HG03135 (cell line): ENCODE measurements around the gene PGGT1B.
A peak's percentile ranks its signal among the peaks of the same experiment; 100 is the strongest.
"Not testable (repeated sequence)": the region's sequence is repeated elsewhere in the genome, so short reads cannot be mapped to it uniquely, and the experiment has no call there.

Experiments
- ATAC-seq: cut with Tn5 transposase; IDR thresholded peaks from one replicate; pipeline ENCODE4 v1.9.1; 2021; ENCODE audit warnings: mild to moderate bottlenecking, moderate library complexity; ENCODE audit not compliant: unreplicated experiment

The PGGT1B gene

GRCh38 chr5:115260248-115260647 is 2.4 kb downstream of the PGGT1B start:
- ATAC-seq: no peak

- ATAC-seq: no peak
These were observed 4.7 kb downstream of the PGGT1B start for GRCh38 chr5:115257981-115258380.

DNA sequence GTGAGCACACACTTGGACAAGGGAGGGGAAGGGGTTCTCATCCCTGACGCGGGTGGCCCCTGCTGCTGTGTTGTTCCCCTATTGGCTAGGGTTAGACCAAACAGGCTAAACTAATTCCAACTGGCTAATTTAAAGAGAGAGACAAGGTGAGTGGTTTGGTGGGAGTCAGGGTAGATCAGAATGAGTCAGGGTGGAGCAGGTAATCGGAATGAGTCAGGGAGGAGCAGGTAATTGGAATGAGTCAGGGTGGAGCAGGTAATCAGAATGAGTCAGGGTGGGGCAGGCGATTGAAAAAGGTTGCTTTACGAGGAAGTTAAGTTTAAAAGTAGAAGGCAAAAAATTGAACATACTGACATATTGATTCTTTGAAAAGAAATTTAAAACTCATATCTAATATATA is 13.3 kb downstream of the PGGT1B start:
- ATAC-seq: not testable (repeated sequence)

DNA sequence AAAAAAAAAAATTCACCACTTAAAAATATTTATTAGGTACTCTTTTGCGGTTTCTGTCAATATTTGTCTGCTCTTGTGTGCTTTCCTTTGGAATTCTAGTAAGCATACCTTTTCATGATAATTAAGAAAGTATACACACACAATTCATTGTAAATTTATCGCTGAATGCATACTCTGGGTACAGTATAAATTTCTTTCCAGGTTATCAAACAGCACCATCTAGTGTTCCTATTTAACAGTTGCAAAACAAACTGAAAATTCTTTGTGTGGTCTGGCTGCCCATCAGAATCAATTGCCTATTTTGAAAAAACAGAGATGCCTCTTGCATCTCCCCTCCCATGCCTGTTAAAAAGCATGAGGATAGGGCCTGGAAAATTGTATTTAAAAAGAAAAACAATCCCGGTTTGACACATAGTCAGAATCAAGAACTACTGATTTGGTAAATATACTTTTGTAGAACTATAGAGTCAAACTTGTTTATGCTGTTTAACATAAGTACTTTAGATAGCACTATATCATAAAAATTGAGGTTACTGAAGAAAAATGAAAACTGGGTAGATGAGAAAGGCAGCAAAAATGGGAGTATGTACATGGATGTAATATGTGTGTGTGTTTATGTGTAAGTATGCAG is 16.2 kb downstream of the PGGT1B start:
- ATAC-seq: peak; percentile 70

DNA sequence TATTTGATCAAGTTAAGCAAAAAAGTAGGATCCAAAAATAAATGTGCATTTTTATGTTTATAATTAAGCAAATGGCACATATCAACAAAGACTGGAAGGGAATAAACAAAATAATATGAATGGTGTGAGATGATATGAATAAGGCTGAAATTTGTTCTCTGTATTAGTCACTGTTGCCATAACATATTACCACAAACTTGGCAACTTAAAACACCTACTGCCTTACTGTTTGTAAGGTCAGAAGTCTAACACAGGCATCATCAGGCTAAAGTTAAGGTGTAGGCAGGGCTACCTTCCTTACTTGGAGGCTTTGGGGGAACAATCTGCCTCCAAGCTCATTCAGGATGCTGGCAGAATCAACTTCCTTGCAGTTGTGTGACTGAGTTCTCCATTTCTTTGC is 19.3 kb downstream of the PGGT1B start:
- peak; percentile 69 for ATAC-seq

DNA sequence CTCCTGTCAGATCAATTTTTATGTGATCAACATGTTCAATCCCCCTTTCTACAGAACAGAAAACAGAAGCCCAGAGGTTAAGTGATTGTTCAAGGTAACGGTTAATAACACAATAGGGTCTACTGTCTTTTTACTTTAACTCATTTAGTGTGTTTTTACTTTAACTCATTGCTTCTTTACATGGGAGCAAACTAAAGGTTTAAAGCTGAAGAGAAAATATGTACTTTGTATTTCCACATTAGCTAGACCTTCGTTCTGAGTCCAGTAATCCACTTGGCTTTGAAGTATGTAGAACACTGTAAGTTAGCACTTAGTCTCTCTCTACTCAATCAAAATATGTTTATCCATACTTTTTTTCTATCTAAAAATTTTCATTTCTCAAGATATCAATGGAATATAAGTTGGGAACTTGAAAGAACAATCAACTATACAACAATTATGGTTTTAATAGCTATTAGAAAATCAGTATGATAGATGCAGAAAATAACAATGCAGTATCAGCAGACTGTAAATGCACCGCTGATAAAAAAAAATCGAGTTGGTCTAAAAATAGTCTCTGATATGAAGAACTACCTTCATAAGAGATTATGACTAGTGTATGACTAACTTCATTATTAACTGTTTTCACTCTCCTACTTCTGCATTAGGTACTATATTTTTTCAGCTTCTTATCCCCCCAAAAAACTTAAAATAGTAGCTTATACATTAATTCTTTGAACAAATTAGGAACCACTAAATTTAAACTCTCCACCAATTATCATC is 20.6 kb downstream of the PGGT1B start:
- ATAC-seq: no peak

GRCh38 chr5:115237066-115237465 is 25.6 kb downstream of the PGGT1B start:
- ATAC-seq: no peak

- ATAC-seq: no peak
These were observed 26.1 kb downstream of the PGGT1B start for GRCh38 chr5:115236599-115236998.

- no peak for ATAC-seq
These were observed 31.1 kb downstream of the PGGT1B start for GRCh38 chr5:115231598-115231997.

GRCh38 chr5:115229606-115230005 is 33.1 kb downstream of the PGGT1B start:
- no peak for ATAC-seq

DNA sequence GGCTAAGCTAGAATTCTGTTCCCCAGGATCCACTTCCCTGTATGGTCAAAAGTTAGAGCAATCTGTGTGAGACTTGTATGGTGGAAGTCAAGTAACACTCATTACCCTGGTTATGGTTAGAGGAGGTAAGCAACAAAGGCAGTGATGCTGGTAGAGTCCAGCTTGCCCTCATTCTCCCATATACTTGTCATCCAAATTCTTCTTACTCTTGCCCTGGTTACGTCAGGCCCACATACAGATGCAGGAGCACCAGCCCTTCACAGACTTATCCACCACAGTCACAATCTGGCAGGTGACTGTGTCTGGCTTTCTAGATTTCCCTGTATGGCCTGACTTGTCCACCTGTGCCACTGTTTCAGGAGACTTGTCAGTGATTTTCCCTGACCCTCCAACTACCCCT is 35.4 kb downstream of the PGGT1B start:
- ATAC-seq: no peak

GRCh38 chr5:115214541-115214940 is 48.1 kb downstream of the PGGT1B start:
- ATAC-seq: no peak

GRCh38 chr5:115209279-115209678 is 53.4 kb downstream of the PGGT1B start:
- ATAC-seq: peak; percentile 100

GRCh38 chr5:115202952-115203351 is 59.7 kb downstream of the PGGT1B start:
- ATAC-seq: no peak

GRCh38 chr5:115196161-115196560 is 66.5 kb downstream of the PGGT1B start:
- ATAC-seq: no peak

DNA sequence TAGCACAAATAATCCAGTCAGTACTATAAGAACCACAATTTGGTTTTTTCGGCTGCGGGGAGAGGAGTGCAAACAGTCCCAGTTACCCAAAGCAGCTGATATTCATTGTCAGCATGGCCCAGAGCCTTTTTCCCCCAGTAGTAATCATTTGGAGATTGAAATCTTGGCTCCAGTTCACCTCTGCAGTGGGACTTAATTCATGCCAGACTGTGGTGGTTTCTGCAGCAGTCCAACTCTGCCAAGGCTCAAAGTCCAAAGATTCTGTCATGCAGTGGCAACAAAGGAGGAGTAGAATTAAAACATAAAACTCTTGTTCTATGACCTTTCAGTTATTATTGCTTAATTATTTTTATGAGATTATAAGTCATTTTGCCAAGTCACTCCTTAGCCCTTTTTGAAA is 68.0 kb downstream of the PGGT1B start:
- no peak for ATAC-seq

GRCh38 chr5:115193295-115193694 is 69.4 kb downstream of the PGGT1B start:
- ATAC-seq: no peak

DNA sequence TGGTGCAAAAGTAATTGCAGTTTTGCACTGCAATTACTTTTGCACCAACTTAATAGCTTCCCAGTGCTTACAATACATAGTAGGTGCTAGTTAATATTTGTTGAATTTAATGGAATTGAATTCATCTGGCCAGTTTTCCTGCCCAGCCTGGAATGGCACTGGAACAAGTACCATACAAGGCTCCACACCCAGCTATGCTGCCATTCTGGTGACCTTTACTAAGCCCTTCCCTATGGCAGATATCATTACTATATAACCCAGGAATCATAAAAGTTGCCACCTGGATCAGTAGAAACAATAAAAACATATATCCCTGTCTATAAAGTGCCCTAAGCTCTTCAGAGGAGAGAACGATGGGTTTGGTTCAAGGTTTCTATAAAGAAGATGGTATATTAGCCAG is 70.6 kb downstream of the PGGT1B start:
- ATAC-seq: no peak

- no peak for ATAC-seq
These were observed 71.1 kb downstream of the PGGT1B start for GRCh38 chr5:115191474-115192031.

- ATAC-seq: no peak
These were observed 72.3 kb downstream of the PGGT1B start for GRCh38 chr5:115190388-115190787.

GRCh38 chr5:115189866-115190265 is 72.8 kb downstream of the PGGT1B start:
- no peak for ATAC-seq

DNA sequence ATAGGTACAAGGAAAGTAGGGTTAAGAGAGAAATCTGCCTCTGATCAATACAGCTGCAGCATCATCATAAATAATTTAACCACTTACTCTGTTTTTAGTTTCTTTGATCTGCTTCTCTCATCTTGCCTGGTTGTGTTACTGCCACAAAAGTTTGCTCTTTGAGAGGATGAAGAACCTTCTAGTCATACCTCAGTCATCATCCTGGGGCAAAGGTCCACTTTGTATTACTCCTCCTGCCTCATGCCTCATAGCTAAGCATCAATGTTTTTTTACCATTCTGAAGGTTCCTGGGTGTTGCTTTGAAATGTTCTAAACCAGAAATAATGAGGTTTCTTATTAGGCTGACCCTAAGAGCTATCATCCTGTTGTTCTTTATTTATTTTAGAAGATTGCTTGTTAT is 75.9 kb downstream of the PGGT1B start:
- ATAC-seq: no peak
